ENCODE results near the gene SYT2.
"Not testable (repeated sequence)": the region's sequence is repeated elsewhere in the genome, so short reads cannot be mapped to it uniquely, and the experiment has no call there.

DNA sequence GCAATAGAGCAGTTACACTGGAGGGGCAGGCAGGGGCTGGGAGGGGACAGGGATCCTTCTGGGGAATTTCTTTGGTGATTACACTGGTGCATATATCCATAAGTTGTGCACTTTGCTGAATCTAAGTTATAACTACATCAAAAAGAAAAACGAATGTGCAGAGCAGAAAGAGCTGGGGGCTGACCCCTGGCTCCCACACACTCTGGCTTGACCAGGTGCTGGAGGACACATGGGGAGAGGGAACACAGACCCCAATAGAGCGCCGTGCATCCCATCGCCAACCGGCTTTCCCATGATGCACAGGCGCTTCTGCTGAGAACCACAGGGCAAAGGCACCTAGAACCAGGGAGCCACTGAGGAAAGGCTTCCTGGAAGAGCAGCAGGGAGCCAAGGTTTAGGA is 80.2 kb downstream of the SYT2 start:
- TF ChIP-seq, protein P1, sequence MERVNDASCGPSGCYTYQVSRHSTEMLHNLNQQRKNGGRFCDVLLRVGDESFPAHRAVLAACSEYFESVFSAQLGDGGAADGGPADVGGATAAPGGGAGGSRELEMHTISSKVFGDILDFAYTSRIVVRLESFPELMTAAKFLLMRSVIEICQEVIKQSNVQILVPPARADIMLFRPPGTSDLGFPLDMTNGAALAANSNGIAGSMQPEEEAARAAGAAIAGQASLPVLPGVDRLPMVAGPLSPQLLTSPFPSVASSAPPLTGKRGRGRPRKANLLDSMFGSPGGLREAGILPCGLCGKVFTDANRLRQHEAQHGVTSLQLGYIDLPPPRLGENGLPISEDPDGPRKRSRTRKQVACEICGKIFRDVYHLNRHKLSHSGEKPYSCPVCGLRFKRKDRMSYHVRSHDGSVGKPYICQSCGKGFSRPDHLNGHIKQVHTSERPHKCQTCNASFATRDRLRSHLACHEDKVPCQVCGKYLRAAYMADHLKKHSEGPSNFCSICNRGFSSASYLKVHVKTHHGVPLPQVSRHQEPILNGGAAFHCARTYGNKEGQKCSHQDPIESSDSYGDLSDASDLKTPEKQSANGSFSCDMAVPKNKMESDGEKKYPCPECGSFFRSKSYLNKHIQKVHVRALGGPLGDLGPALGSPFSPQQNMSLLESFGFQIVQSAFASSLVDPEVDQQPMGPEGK (CRISPR knock-in tag; IDR thresholded peaks at IDR 0.05; ENCODE audit: borderline replicate concordance), result not testable (repeated sequence)
- TF ChIP-seq CREB5 (CRISPR knock-in tag; IDR thresholded peaks at IDR 0.05; ENCODE audit: low read depth); CSDC2 (CRISPR knock-in tag; IDR thresholded peaks at IDR 0.05): not testable (repeated sequence)

Measured in SK-N-SH treated with all-trans-retinoic acid at 6 μM for 48 hours (cell line).